Measurements from ENCODE around the gene ADK. TPM values are rescaled to one million over a fixed set of nuclear protein-coding genes. Genes with fewer than 3 reads are reported as not detected.

Gene ADK
- total and polyA plus RNA-seq, 2 of the 13 experiments (the other 11 are each of a cell fraction or from before 2014, with no cell fraction given), result 48.6 to 79.1 TPM

DNA sequence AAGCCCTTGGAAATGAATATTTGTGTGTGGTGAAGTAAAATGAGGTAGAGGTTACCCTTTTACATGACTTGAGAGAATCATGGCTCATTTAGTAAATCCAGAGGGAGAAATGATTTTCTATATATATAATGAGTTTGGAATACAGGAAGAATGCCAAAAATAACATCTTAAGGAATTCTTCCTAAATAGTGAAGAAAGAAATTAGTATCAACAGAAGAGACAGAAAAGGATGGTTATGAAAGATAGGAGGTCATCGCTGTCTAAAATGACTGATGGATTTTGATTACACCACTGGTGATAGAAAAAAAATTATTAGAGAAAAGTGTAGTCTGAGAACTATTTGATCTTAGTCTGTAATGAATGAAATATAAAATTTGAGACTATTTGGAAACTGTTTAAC lies 283.0 kb downstream of the ADK start (continued):
- TF ChIP-seq, protein P1, sequence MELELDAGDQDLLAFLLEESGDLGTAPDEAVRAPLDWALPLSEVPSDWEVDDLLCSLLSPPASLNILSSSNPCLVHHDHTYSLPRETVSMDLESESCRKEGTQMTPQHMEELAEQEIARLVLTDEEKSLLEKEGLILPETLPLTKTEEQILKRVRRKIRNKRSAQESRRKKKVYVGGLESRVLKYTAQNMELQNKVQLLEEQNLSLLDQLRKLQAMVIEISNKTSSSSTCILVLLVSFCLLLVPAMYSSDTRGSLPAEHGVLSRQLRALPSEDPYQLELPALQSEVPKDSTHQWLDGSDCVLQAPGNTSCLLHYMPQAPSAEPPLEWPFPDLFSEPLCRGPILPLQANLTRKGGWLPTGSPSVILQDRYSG (CRISPR knock-in tag; IDR thresholded peaks at IDR 0.05), result no peak
- TF ChIP-seq THAP11 (CRISPR knock-in tag; IDR thresholded peaks at IDR 0.05), result no peak

DNA sequence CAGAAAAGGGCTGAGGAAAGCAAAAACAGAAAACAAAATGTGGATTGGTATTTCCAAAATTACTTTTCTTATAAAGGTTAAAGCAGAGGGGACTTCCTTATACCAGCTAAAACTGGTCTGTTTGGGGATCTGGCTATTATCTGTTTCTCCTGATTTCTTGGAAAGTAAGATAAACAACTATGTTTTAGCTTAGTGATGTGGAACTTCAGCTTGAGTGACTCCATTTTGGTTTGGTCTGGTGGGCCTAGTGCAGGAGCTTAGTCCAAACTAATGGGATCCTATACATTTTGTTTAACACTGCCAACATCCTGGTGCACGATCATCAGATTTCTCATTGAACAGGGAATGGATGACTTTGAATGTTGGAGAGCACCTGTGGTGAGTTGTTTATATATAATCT lies 283.5 kb downstream of the ADK start:
- no peak for ATAC-seq
- Histone ChIP-seq H3K79me2 (ENCODE audit: insufficient read depth, low read length) (no peaks in the 10 kb centered on the region), H3K36me3 (replicated peaks in 1 of 2; ENCODE audit: control insufficient read depth in 1 of 2, insufficient read depth in 2 of 2, low read length in 2 of 2) (no peaks in the 10 kb centered on the region; a peak in 1 of 5 replicates), H3K4me2 (ENCODE audit: low read depth, low read length) (no peak overlapping the region), H3K27me3 (ENCODE audit: control insufficient read depth in 1 of 2, insufficient read depth in 2 of 2, low read length in 2 of 2) (no peaks in the 10 kb centered on the region), H3K9me3 (ENCODE audit: low read length) (no peaks in the 10 kb centered on the region), H4K20me1 (ENCODE audit: insufficient read depth, low read length) (no peaks in the 10 kb centered on the region; the same call in 1 of the 2 replicates), H3K9ac (ENCODE audit: insufficient read depth, low read depth, low read length) (no peak overlapping the region), H3K4me1 (ENCODE audit: insufficient read depth, low read length) (no peaks in the 10 kb centered on the region), H2AFZ (ENCODE audit: low read length) (no peak overlapping the region), H3K4me3 (replicated peaks in 1 of 3; ENCODE audit: insufficient read depth in 1 of 3, low read depth in 2 of 3, low read length in 3 of 3) (no peak overlapping the region), H3K27ac (ENCODE audit: extremely low read length, insufficient read depth, low read length) (no peak overlapping the region)
- in situ Hi-C loops (cut with HindIII; ENCODE audit: extremely low pct_ligation_motif_present, low pct_unique_long_range_greater_than_20kb), result no loop called here
- DNase-seq (ENCODE audit: low spot score), result no peak
- 100% methylated on average over 1 of the region's 1 CpG for WGBS (ENCODE audit: low lambda C conversion rate)
- intact Hi-C loops (cut with micrococcal nuclease; ENCODE audit: unreplicated experiment), result no loop called here
- BruUV-seq (replicated peaks), result no TSS peak
- CTCF ChIA-PET (ENCODE audit: low intra/inter-chr PET ratio, low total read pairs), result no interaction called here
- POLR2A ChIA-PET, result no interaction called here
- FAIRE-seq, result no peak
- TF ChIP-seq, protein P2, sequence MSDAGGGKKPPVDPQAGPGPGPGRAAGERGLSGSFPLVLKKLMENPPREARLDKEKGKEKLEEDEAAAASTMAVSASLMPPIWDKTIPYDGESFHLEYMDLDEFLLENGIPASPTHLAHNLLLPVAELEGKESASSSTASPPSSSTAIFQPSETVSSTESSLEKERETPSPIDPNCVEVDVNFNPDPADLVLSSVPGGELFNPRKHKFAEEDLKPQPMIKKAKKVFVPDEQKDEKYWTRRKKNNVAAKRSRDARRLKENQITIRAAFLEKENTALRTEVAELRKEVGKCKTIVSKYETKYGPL (CRISPR knock-in tag; IDR thresholded peaks at IDR 0.05), result no peak
- TF ChIP-seq ZNF891 (CRISPR knock-in tag; IDR thresholded peaks at IDR 0.05) (no peak), ARID2 (CRISPR knock-in tag; IDR thresholded peaks at IDR 0.05; ENCODE audit: borderline replicate concordance) (no peak), ZNF260 (CRISPR knock-in tag; IDR thresholded peaks at IDR 0.05; ENCODE audit: borderline replicate concordance, low read depth) (no peak), AGO2 (optimal IDR thresholded peaks at IDR 0.05; ENCODE audit: low read depth, low read length) (no peak), PAWR (CRISPR knock-in tag; IDR thresholded peaks at IDR 0.05; ENCODE audit: borderline replicate concordance) (no peak), MBD4 (IDR thresholded peaks at IDR 0.05; ENCODE audit: borderline replicate concordance, low read length) (no peak), RFX3 (CRISPR knock-in tag; IDR thresholded peaks at IDR 0.05) (no peak), REXO4 (CRISPR knock-in tag; IDR thresholded peaks at IDR 0.05; ENCODE audit: borderline replicate concordance) (no peak), SMARCC2 (IDR thresholded peaks at IDR 0.05) (no peak), POLR2G (IDR thresholded peaks at IDR 0.05; ENCODE audit: low read depth, low read length) (no peak), SIN3A (IDR thresholded peaks at IDR 0.05; ENCODE audit: borderline replicate concordance, low read depth, low read length) (no peak), BORCS8-MEF2B (CRISPR knock-in tag; IDR thresholded peaks at IDR 0.05) (no peak)
- TF ChIP-seq, protein P3, sequence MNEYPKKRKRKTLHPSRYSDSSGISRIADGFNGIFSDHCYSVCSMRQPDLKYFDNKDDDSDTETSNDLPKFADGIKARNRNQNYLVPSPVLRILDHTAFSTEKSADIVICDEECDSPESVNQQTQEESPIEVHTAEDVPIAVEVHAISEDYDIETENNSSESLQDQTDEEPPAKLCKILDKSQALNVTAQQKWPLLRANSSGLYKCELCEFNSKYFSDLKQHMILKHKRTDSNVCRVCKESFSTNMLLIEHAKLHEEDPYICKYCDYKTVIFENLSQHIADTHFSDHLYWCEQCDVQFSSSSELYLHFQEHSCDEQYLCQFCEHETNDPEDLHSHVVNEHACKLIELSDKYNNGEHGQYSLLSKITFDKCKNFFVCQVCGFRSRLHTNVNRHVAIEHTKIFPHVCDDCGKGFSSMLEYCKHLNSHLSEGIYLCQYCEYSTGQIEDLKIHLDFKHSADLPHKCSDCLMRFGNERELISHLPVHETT (CRISPR knock-in tag; conservative IDR thresholded peaks at IDR 0.05), result no peak
- TF ChIP-seq, protein P4, sequence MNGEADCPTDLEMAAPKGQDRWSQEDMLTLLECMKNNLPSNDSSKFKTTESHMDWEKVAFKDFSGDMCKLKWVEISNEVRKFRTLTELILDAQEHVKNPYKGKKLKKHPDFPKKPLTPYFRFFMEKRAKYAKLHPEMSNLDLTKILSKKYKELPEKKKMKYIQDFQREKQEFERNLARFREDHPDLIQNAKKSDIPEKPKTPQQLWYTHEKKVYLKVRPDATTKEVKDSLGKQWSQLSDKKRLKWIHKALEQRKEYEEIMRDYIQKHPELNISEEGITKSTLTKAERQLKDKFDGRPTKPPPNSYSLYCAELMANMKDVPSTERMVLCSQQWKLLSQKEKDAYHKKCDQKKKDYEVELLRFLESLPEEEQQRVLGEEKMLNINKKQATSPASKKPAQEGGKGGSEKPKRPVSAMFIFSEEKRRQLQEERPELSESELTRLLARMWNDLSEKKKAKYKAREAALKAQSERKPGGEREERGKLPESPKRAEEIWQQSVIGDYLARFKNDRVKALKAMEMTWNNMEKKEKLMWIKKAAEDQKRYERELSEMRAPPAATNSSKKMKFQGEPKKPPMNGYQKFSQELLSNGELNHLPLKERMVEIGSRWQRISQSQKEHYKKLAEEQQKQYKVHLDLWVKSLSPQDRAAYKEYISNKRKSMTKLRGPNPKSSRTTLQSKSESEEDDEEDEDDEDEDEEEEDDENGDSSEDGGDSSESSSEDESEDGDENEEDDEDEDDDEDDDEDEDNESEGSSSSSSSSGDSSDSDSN (CRISPR knock-in tag; IDR thresholded peaks at IDR 0.05), result no peak
- TF ChIP-seq, protein P5, sequence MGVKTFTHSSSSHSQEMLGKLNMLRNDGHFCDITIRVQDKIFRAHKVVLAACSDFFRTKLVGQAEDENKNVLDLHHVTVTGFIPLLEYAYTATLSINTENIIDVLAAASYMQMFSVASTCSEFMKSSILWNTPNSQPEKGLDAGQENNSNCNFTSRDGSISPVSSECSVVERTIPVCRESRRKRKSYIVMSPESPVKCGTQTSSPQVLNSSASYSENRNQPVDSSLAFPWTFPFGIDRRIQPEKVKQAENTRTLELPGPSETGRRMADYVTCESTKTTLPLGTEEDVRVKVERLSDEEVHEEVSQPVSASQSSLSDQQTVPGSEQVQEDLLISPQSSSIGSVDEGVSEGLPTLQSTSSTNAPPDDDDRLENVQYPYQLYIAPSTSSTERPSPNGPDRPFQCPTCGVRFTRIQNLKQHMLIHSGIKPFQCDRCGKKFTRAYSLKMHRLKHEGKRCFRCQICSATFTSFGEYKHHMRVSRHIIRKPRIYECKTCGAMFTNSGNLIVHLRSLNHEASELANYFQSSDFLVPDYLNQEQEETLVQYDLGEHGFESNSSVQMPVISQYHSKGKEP (CRISPR knock-in tag; IDR thresholded peaks at IDR 0.05), result no peak
